ENCODE results near the gene PODXL2.

The PODXL2 gene

DNA sequence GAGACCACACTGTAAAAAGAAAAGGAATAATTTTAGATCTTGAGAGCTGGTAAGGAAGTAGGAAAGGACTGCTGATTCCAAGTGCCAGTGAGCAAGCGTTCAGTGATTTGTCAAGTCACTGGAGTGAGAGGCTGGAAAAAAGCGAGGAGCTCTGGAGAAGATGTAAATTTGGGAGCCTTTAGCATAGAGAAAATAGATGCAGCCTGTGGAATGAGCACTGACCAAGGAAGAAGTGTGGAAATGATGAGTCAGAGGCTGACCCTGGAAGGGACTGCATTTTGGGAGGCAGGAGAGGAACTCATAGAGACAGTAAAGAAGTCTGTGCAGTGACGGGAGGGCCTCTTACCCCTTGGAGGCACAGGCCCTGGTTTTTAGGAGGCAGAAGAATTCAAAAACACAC, 26.7 kb downstream of the PODXL2 start:
- no peak for DNase-seq

DNA sequence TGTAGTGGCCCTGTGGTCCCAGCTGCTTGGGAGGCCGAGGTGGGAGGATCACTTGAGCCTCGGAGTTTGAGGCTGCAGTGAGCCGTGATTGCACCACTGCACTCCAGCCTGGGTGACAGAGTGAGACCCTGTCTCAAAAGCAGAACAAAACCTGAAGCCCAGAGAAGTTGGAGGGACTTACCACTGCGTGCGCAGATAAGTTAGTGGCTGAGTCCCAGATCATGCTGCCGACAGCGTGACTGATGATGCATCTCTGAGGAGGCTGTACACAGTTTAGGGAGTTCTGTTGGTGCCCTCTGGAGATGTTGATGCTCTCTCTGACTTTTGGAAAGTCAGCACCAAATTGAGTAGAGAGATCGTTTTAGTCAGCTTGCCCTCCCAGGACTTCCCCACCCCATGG, 27.9 kb downstream of the PODXL2 start:
- no peak for DNase-seq

GRCh38 chr3:127658234-127658633, 29.2 kb downstream of the PODXL2 start:
- no peak for DNase-seq

DNA sequence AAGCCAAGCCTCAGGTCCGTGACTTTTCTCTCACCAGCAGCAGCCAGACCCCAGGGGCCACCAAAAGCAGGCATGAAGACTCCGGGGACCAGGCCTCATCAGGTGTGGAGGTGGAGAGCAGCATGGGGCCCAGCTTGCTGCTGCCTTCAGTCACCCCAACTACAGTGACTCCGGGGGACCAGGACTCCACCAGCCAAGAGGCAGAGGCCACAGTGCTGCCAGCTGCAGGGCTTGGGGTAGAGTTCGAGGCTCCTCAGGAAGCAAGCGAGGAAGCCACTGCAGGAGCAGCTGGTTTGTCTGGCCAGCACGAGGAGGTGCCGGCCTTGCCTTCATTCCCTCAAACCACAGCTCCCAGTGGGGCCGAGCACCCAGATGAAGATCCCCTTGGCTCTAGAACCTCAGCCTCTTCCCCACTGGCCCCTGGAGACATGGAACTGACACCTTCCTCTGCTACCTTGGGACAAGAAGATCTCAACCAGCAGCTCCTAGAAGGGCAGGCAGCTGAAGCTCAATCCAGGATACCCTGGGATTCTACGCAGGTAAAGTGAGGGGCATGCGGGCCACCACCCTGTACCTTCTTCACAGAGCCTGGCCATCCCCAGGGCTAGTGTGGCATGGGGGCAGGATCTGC, 31.8 kb downstream of the PODXL2 start:
- DNase-seq, result no peak

DNA sequence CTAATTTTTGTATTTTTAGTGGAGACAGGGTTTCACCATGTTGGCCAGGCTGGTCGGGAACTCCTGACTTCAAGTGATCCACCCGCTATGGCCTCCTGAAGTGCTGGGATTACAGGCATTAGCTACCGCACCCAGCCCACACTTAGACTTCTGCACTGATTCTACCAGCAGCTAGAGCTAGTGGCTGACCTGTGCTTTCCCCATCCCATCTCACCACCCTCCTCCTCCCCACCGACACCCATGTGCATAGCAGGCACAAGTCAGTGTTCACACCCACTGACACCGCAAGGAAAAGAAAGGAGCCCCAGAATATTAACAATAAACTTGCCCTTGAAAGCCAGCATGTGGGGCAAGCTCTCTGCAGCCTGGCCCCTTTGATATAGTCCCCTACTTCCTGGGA, 32.6 kb downstream of the PODXL2 start:
- DNase-seq, result no peak

GRCh38 chr3:127662001-127662469, 33.0 kb downstream of the PODXL2 start:
- no peak for DNase-seq

DNA sequence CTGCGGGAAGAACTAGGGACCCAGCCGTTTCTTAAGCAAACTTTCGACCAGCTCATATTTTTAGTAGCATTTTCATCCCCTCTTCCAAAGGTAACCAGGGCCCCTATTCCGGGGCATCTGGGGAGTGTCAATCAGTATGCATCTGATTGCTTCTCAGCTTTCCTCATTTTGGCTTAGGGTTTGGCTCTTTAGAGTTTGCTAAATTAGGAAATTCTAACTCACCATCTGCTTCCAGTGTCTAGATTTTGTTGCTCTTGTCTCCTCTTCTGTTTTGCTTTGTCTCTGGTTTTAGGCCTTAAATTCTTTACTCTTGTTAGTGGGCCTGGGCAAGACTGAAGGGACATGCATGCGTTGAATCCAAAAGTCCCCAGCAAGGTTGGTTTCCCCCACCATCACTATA, 34.2 kb downstream of the PODXL2 start:
- no peak for DNase-seq

DNA sequence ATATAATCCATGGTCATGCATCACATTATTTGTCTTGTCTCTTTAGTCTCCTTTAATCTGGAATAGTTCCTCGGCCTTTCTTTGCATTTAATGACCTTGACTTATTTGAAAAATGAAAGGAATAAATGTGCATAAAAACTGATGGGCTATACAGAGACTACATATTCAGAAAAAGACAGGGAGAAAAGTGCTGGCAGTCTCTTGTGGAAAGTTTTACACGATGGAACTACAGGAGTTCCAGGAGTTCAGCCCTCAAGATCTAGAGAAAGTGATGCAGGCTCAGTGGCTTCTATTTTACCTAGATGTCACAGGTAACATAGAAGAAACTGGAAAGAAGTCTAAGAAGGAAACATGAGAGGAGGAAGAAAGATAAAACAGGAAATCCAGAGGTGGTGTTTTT, 36.2 kb downstream of the PODXL2 start:
- no peak for DNase-seq

DNA sequence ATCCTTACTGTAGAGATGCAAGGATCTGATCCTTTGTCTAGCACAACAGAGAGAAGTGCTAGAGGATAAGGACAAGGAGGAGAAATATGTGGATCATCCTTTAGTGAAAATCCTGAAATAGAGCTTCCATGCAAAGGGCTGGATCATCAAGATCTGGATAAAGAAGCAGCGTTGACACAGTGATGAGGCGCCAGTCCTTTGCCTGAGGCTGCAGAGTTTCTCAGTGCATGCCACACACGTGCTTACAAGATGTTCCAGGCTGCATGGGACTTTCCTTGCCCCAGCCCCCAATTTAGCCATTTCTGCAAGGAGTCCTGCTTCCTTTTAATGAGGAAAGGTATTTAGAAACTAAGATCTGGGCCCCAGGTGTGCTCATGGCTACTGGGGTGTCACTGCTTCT, 36.6 kb downstream of the PODXL2 start:
- DNase-seq, result no peak

GRCh38 chr3:127666676-127667075, 37.7 kb downstream of the PODXL2 start:
- no peak for DNase-seq

DNA sequence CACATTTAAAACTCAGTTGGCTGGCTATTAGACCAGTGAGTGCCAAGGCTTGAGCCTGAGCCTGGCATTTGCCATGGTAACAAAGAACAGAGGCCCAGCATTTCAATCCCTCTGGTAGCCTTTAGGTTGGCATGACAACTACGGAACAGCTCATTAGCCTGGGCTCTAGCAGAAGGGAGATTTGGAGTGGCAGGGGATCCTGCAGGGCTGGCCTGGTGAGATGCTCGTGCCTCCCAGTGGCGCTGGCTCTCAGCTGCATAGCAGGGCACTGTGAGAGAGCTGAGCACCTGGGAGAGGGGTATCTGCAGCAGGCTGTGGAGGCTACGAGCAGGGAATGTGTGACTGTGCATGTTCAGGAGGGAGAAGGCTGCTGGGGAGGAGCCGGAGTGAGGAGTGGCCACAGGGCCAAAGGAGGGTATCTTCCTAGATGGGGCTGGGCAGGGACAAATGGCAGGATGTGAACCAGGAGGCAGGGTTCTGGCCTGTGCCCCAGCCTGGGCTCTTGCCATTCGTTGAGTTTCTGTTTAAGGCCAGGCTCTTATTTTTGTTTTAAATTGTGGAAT, 38.2 kb downstream of the PODXL2 start:
- DNase-seq, result no peak

- no peak for DNase-seq
These were observed 39.9 kb downstream of the PODXL2 start for GRCh38 chr3:127668906-127669305.

DNA sequence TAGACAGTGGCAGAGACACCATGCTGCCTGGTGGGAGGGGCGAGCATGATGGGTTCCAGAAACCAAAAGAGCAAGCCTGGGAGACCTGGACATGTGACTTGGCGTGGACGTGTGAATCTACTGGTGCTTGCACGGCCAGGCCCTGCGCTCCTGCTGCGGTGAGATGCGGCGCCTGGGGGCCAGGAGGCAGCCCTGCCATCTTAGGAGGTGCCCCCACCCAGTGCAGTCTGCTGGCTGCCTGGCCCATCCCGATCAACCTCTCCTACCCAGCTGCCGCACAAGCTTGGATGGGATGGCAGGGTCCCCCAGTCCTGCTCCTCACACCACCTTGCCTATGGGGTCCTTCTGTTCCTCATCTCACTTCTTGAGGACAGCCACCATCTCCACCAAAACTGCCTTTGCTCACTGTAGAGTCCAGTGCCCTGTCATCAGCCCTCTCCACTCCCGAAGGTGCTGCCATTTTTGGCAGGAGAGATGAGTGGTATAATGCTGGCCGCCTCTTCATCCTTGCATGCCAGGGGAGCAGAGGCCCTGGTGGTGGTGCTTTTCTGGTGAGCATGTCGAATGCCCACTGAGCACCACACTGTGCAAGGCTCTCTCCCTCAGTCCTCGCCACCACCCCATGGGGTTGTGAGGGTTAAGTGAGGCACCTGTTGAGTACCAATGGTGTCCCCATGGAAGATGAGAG, 40.7 kb downstream of the PODXL2 start:
- no peak for DNase-seq

- DNase-seq, result no peak
These were observed 41.2 kb downstream of the PODXL2 start for GRCh38 chr3:127670229-127670559.

- DNase-seq, result no peak
These were observed 42.0 kb downstream of the PODXL2 start for GRCh38 chr3:127670761-127671522.

- no peak for DNase-seq
These were observed 42.8 kb downstream of the PODXL2 start for GRCh38 chr3:127671523-127672428.

- peak; percentile 89 for DNase-seq
These were observed 43.6 kb downstream of the PODXL2 start, which contains the start of gene ABTB1 for GRCh38 chr3:127672429-127673190. Gene ABTB1, plus strand, starts transcription at chr3:127672952. Its CDS starts 74 bp downstream, at chr3:127673026.

GRCh38 chr3:127673191-127674100, 44.5 kb downstream of the PODXL2 start:
- peak; percentile 65 for DNase-seq

DNA sequence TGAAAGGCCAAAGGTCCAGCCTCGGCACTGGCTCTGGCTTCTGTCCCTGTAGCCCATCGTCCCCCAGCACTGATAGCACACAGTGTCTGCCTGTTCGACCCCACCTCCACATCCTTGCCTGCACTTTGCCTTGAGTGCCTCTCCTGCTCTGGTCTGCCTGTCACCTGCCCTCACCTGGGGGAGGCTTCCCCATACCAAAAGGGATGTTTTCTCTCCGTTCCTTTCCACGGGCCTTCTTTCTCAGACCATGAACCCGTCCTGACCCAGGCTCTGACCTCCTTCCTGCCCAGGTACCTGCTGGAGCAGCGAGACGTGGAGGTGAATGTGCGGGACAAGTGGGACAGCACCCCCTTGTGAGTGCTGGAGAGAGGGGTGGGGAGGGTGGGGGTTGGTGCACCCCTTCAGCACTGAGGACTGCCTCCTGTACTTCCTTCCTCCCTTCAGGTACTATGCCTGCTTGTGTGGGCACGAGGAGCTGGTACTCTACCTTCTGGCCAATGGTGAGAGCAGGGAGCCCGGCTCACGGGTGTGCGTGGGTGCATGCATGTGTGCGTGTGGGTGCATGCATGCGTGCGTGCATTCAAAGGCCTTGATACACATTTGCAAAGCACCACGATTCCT, 45.2 kb downstream of the PODXL2 start:
- peak; percentile 16 for DNase-seq

DNA sequence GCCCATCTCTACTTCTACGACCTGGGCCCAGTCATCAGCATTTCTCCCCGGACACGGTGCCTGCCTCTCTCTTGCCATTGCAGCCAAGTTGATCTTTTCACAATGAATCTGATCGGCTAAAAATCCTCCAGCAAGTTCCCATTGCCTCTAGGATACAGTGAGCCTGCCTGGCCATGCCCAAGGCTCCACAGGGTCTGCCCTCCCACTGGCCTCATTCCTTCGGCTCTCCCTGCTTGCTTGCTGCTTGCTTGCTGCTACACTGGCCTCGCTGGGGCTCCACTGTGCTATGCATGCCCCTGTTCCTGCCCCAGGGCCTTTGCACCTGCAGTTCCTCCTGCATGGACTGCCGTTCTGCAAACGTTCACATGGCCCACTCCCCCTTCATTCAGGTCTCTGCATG, 45.8 kb downstream of the PODXL2 start:
- DNase-seq, result no peak

All from right hindlimb (tissue), 1 donor.